Measurements from ENCODE around the gene ZNRF1. TPM values are rescaled to one million over a fixed set of nuclear protein-coding genes. Genes with fewer than 3 reads are reported as not detected.

The ZNRF1 gene
- total RNA-seq, 1 donor from 2014 or later = 53.7 TPM

GRCh38 chr16:75099738-75100602 is 101.1 kb downstream of the ZNRF1 start:
- intact Hi-C loops (cut with DNase I) = no loop called here
- Histone ChIP-seq H3K27ac (no peak overlapping the region), H3K36me3 (no peaks in the 10 kb centered on the region), H3K9me3 (no peaks in the 10 kb centered on the region), H3K4me3 (no peak overlapping the region), H3K4me1 (peaks cover 0 to 10% of the 10 kb centered on the region in 2 donors), H3K27me3 (no peaks in the 10 kb centered on the region)
- DNase-seq (ENCODE audit: low spot score in 2 of 2) = no peak
- no peak for TF ChIP-seq CTCF (IDR thresholded peaks at IDR 0.05)

GRCh38 chr16:75100603-75100990 is 101.8 kb downstream of the ZNRF1 start:
- peaks cover 0 to 15% of the 10 kb centered on the region in 2 donors for H3K4me1 ChIP-seq
- no peak for TF ChIP-seq CTCF (IDR thresholded peaks at IDR 0.05)
- no peak for DNase-seq (ENCODE audit: low spot score in 2 of 2)

GRCh38 chr16:75101635-75102034 is 102.8 kb downstream of the ZNRF1 start:
- H3K36me3 ChIP-seq = no peaks in the 10 kb centered on the region
- H3K27me3 ChIP-seq = no peaks in the 10 kb centered on the region
- no peak for DNase-seq (ENCODE audit: low spot score in 2 of 2)
- no peak for TF ChIP-seq CTCF (IDR thresholded peaks at IDR 0.05)
- intact Hi-C loops (cut with DNase I) = no loop called here
- peaks cover 0 to 19% of the 10 kb centered on the region in 2 donors for H3K4me1 ChIP-seq
- no peak overlapping the region for H3K27ac ChIP-seq
- no peaks in the 10 kb centered on the region for H3K9me3 ChIP-seq
- H3K4me3 ChIP-seq = no peak overlapping the region

More at GRCh38 chr16:75100603-75100990, 101.8 kb downstream of the ZNRF1 start:
- no peak overlapping the region for H3K27ac ChIP-seq
- H3K4me3 ChIP-seq = no peak overlapping the region
- no peaks in the 10 kb centered on the region for H3K27me3 ChIP-seq
- intact Hi-C loops (cut with DNase I) = no loop called here
- no peaks in the 10 kb centered on the region for H3K36me3 ChIP-seq
- H3K9me3 ChIP-seq = no peaks in the 10 kb centered on the region

- no peak for TF ChIP-seq CTCF (IDR thresholded peaks at IDR 0.05)
- H3K4me3 ChIP-seq = no peak overlapping the region
- no peaks in the 10 kb centered on the region for H3K27me3 ChIP-seq
- H3K4me1 ChIP-seq = peaks cover 0 to 12% of the 10 kb centered on the region in 2 donors
- no peaks in the 10 kb centered on the region for H3K9me3 ChIP-seq
- no peak overlapping the region for H3K27ac ChIP-seq
- H3K36me3 ChIP-seq = no peaks in the 10 kb centered on the region
- intact Hi-C loops (cut with DNase I) = no loop called here
- DNase-seq (ENCODE audit: low spot score in 2 of 2) = no peak
Measured at GRCh38 chr16:75102595-75102994, 103.8 kb downstream of the ZNRF1 start.

- no peak overlapping the region for H3K4me3 ChIP-seq
- no peak for TF ChIP-seq CTCF (IDR thresholded peaks at IDR 0.05)
- no peak for DNase-seq (ENCODE audit: low spot score in 2 of 2)
- H3K27ac ChIP-seq = no peak overlapping the region
- no peaks in the 10 kb centered on the region for H3K27me3 ChIP-seq
- H3K36me3 ChIP-seq = no peaks in the 10 kb centered on the region
- intact Hi-C loops (cut with DNase I) = no loop called here
- H3K9me3 ChIP-seq = no peaks in the 10 kb centered on the region
- peaks cover 0 to 19% of the 10 kb centered on the region in 2 donors for H3K4me1 ChIP-seq
Measured at GRCh38 chr16:75103994-75104393, 105.2 kb downstream of the ZNRF1 start.
